ENCODE data around the gene PPP2CA.

The PPP2CA gene

DNA sequence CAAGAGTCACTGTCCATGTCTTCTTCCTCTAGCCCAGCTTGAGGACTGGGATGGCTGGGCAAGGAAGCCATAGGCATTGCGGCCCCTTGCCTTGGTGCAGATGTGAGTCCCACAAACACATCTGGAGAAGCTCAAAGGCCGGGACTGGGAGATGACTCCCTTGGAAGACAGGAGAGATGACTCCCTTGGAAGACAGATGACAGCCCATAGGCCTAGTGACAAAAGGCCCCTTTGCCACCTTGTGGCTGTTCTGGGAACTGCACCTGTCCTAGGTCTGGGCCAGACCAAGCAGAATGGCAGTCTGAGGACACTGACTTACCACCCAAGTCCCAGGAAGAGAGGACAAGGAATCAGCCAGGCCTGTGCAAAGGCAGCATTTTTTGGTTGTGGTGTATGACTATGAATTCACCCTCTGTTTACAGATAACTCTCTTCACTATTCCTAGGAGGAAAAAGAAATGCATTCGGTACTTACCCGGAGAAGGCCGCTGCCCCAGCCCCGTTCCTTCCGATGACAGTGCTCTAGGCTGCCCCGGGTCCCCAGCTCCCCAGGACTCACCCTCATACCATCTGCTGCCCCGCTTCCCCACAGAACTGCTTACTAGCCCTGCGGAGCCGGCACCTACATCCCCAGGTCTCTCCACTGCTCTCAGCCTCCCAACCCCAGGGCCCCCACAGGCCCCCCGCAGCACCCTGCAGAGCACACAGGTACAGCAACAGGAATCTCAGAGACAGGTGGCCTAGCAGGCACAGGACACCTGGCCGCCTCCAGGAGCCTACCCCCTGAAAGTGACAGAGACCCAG is 79.9 kb downstream of the PPP2CA start:
- DNase-seq (ENCODE audit: insufficient read length, low spot score) (peak; percentile 36), FAIRE-seq (peak; percentile 16)
- TF ChIP-seq, protein P1, sequence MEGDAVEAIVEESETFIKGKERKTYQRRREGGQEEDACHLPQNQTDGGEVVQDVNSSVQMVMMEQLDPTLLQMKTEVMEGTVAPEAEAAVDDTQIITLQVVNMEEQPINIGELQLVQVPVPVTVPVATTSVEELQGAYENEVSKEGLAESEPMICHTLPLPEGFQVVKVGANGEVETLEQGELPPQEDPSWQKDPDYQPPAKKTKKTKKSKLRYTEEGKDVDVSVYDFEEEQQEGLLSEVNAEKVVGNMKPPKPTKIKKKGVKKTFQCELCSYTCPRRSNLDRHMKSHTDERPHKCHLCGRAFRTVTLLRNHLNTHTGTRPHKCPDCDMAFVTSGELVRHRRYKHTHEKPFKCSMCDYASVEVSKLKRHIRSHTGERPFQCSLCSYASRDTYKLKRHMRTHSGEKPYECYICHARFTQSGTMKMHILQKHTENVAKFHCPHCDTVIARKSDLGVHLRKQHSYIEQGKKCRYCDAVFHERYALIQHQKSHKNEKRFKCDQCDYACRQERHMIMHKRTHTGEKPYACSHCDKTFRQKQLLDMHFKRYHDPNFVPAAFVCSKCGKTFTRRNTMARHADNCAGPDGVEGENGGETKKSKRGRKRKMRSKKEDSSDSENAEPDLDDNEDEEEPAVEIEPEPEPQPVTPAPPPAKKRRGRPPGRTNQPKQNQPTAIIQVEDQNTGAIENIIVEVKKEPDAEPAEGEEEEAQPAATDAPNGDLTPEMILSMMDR (IDR thresholded peaks at IDR 0.05; ENCODE audit: insufficient read depth, missing control alignments): peak; percentile 75

DNA sequence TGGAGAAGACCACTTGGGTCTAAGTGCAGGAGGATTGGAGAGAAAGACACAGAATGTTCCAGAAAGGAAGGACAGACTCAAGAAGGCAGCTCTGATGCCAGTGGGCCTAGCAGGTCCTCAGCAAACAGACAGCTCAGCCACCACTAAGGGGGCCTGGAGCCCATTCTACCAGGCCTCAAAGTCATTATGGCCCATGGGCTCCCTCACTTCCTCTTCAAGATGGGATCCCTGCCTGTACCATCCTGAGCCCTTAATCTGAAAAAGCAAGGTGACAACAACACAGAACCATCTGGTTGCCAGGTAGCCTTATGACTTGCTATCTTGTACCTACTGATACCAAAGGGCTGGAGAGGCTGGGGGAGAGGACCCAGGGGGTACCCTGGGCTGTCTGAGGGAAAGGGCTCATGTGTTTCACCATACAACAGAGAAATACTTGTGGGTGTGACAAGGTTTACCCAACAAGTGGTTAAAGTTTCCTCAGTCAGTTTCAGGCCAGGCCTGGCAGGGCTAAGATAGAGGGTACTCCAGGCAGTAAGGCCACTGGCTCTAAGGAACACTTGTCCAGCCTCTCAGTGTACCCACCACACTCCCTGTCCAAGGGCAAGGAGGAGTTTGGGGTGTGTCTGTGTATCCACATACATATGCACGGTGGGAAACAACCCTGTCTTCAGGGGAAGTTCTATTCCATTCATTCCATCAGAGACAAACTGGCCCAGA is 80.7 kb downstream of the PPP2CA start:
- TF ChIP-seq, protein P1 (IDR thresholded peaks at IDR 0.05; ENCODE audit: insufficient read depth, missing control alignments): no peak
- no peak for FAIRE-seq
- DNase-seq (ENCODE audit: insufficient read length, low spot score): no peak

Data from D721Med (cell line).